ENCODE results near the gene FADS2.

DNA sequence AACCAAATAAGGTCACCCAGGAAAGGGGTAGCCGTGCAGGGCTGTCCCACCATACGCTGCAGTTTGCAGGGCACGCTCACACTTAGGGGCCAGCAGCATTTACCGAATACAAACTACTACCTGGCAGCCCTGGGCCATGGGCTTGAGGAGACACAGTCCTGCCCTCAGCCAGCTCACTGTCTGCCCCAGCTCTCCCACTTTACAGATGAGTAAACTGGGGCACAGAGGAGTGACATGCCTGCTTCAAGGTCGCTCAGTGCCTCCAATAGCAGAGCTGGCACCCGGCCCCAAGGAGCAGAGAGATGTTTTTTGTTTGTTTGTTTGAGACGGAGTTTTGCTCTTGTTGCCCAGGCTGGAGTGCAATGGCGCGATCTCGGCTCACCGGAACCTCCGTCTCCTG lies 60.5 kb downstream of the FADS2 start:
- TF ChIP-seq, protein P1, sequence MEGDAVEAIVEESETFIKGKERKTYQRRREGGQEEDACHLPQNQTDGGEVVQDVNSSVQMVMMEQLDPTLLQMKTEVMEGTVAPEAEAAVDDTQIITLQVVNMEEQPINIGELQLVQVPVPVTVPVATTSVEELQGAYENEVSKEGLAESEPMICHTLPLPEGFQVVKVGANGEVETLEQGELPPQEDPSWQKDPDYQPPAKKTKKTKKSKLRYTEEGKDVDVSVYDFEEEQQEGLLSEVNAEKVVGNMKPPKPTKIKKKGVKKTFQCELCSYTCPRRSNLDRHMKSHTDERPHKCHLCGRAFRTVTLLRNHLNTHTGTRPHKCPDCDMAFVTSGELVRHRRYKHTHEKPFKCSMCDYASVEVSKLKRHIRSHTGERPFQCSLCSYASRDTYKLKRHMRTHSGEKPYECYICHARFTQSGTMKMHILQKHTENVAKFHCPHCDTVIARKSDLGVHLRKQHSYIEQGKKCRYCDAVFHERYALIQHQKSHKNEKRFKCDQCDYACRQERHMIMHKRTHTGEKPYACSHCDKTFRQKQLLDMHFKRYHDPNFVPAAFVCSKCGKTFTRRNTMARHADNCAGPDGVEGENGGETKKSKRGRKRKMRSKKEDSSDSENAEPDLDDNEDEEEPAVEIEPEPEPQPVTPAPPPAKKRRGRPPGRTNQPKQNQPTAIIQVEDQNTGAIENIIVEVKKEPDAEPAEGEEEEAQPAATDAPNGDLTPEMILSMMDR (IDR thresholded peaks at IDR 0.05; ENCODE audit: poor library complexity), result no peak
- TF ChIP-seq EZH2 (IDR thresholded peaks at IDR 0.05; ENCODE audit: borderline replicate concordance) (no peak), EZH2phosphoT487 (IDR thresholded peaks at IDR 0.05; ENCODE audit: low read depth, severe bottlenecking, unreplicated experiment) (no peak)
